ENCODE results near the gene CCL11.

CCL11 gene

GRCh38 chr17:34285286-34285792, at the start of gene CCL11:
Gene CCL11 (plus strand): TSS chr17:34285742. CDS start chr17:34285809, 67 bp downstream.
- DNase-seq: no peak

- DNase-seq: no peak
Measured at GRCh38 chr17:34236281-34236892, 49.2 kb upstream of the CCL11 start.

- no peak for DNase-seq
Measured at GRCh38 chr17:34237458-34237857, 48.1 kb upstream of the CCL11 start.

- no peak for DNase-seq
Measured at GRCh38 chr17:34241062-34241461, 44.5 kb upstream of the CCL11 start.

- DNase-seq: no peak
Measured at GRCh38 chr17:34242587-34243363, 42.8 kb upstream of the CCL11 start.

- DNase-seq: no peak
Measured at GRCh38 chr17:34243364-34244320, 41.9 kb upstream of the CCL11 start.

GRCh38 chr17:34245351-34245905, 40.1 kb upstream of the CCL11 start:
- DNase-seq: no peak

GRCh38 chr17:34246446-34246845, 39.1 kb upstream of the CCL11 start:
- no peak for DNase-seq

- DNase-seq: no peak
Measured at GRCh38 chr17:34246881-34247280, 38.7 kb upstream of the CCL11 start.

GRCh38 chr17:34248511-34249024, 37.0 kb upstream of the CCL11 start:
- no peak for DNase-seq

GRCh38 chr17:34249061-34249460, 36.5 kb upstream of the CCL11 start:
- DNase-seq: no peak

GRCh38 chr17:34249478-34249877, 36.1 kb upstream of the CCL11 start:
- no peak for DNase-seq

GRCh38 chr17:34251186-34251585, 34.4 kb upstream of the CCL11 start:
- no peak for DNase-seq

- no peak for DNase-seq
Measured at GRCh38 chr17:34252095-34252443, 33.5 kb upstream of the CCL11 start.

- no peak for DNase-seq
Measured at GRCh38 chr17:34252444-34253138, 33.0 kb upstream of the CCL11 start.

- DNase-seq: no peak
Measured at GRCh38 chr17:34253139-34253525, 32.4 kb upstream of the CCL11 start.

- no peak for DNase-seq
Measured at GRCh38 chr17:34254146-34254545, 31.4 kb upstream of the CCL11 start.

GRCh38 chr17:34254651-34255380, 30.7 kb upstream of the CCL11 start, which contains the start of gene CCL2:
Gene CCL2 (plus strand): TSS chr17:34255285. CDS start chr17:34255350, 65 bp downstream.
- no peak for DNase-seq

- no peak for DNase-seq
Measured at GRCh38 chr17:34255381-34255732, 30.2 kb upstream of the CCL11 start.

GRCh38 chr17:34255841-34256240, 29.7 kb upstream of the CCL11 start:
- DNase-seq: no peak

- no peak for DNase-seq
Measured at GRCh38 chr17:34257299-34257985, 28.1 kb upstream of the CCL11 start.

All from SHP77 treated with DMSO at 0.1 percent for 48 hours (cell line).